Uterus (tissue), 4 donors: Measurements from ENCODE around the gene CELF4. TPM values are rescaled to one million over a fixed set of nuclear protein-coding genes. Genes with fewer than 3 reads are reported as not detected.

ENCODE experiments used
- DNase-seq, 2 donors: peaks; one replicate each; pipeline ENCODE4 v3.0.0-alpha.2; 2019 to 2020
- H3K27ac ChIP-seq, 2 donors: fragments of 200-600 bp; sonication (generic); 1 replicate in 1 of 2; 2 replicates in 1 of 2; pipeline ENCODE4 v1.5.1; 2016 to 2018
- H3K27me3 ChIP-seq, 2 donors: fragments of 200-600 bp; sonication (generic); one replicate each; pipeline ENCODE4 v1.5.1; 2018 to 2019; ENCODE audit warnings: control low read depth in 1 of 2
- H3K36me3 ChIP-seq, 2 donors: fragments of 200-600 bp; sonication (generic); one replicate each; pipeline ENCODE4 v1.5.1; 2019; ENCODE audit warnings: control low read depth in 1 of 2
- H3K4me1 ChIP-seq, 2 donors: fragments of 200-600 bp; sonication (generic); one replicate each; pipeline ENCODE4 v1.5.1; 2018 to 2019; ENCODE audit warnings: control low read depth in 1 of 2
- H3K4me3 ChIP-seq, 2 donors: fragments of 200-600 bp; sonication (generic); 1 replicate in 1 of 2; 2 replicates in 1 of 2; pipeline ENCODE4 v1.5.1; 2018 to 2019; ENCODE audit warnings: mild to moderate bottlenecking in 1 of 2
- H3K9me3 ChIP-seq, 2 donors: fragments of 200-600 bp; sonication (generic); one replicate each; pipeline ENCODE4 v1.5.1; 2019; ENCODE audit warnings: control low read depth in 1 of 2
- CTCF ChIP-seq, 4 experiments: fragments of 200-600 bp in 2 of 4; fragments of 450-650 bp in 2 of 4; sonication (generic) in 2 of 4; IDR thresholded peaks; one replicate each; pipeline ENCODE4 v1.5.1; 2016 to 2019; ENCODE audit warnings: antibody characterized with exemption in 4 of 4, mild to moderate bottlenecking in 2 of 4, moderate library complexity in 1 of 4
- POLR2A ChIP-seq, 2 donors: fragments of 450-650 bp; IDR thresholded peaks; one replicate each; pipeline ENCODE4 v1.6.1; 2016; ENCODE audit warnings: antibody characterized with exemption in 2 of 2, mild to moderate bottlenecking in 1 of 2, moderate library complexity in 1 of 2
- intact Hi-C: fragments of 100-400 bp; cut with DNase I; formaldehyde crosslinking; loops from one replicate; pipeline ENCODE4 v1.15.1; 2023; ENCODE audit warnings: low total_unique reads
- total RNA-seq, 4 donors: library from RNA; depleted of rRNA in 3 of 4; stranded (reverse); fragments of >200 nt in 3 of 4; gene quantifications; one replicate each; pipeline versions ENCODE4 v1.1.0 to v1.2.4, GENCODE V29; 2014 to 2023
- donor health status: DM: yes; HTN: yes; CAD: no.

Gene CELF4
- total RNA-seq, 4 donors from 2014 or later: 0.18 to 1.7 TPM; not detected in 2

GRCh38 chr18:37552286-37552685 is 13.3 kb downstream of the CELF4 start:
- H3K27ac ChIP-seq: no peak overlapping the region
- no peaks in the 10 kb centered on the region for H3K27me3 ChIP-seq
- H3K9me3 ChIP-seq: no peaks in the 10 kb centered on the region
- H3K4me1 ChIP-seq: no peaks in the 10 kb centered on the region
- H3K36me3 ChIP-seq: no peaks in the 10 kb centered on the region
- no peak for DNase-seq
- intact Hi-C loops: no loop called here
- H3K4me3 ChIP-seq: no peak overlapping the region
- no peak for TF ChIP-seq CTCF (IDR thresholded peaks at IDR 0.05)
- TF ChIP-seq POLR2A (IDR thresholded peaks at IDR 0.05): no peak

GRCh38 chr18:37551846-37552245 is 13.8 kb downstream of the CELF4 start:
- Histone ChIP-seq H3K27ac (no peak overlapping the region), H3K36me3 (no peaks in the 10 kb centered on the region), H3K4me1 (no peaks in the 10 kb centered on the region), H3K27me3 (no peaks in the 10 kb centered on the region), H3K9me3 (no peaks in the 10 kb centered on the region), H3K4me3 (no peak overlapping the region)
- intact Hi-C loops: no loop called here
- DNase-seq: no peak
- TF ChIP-seq POLR2A (IDR thresholded peaks at IDR 0.05): no peak
- no peak for TF ChIP-seq CTCF (IDR thresholded peaks at IDR 0.05)

GRCh38 chr18:37551249-37551648 is 14.3 kb downstream of the CELF4 start:
- intact Hi-C loops: no loop called here
- Histone ChIP-seq H3K36me3 (no peaks in the 10 kb centered on the region), H3K27ac (no peak overlapping the region), H3K4me3 (no peak overlapping the region), H3K4me1 (no peaks in the 10 kb centered on the region), H3K27me3 (no peaks in the 10 kb centered on the region), H3K9me3 (no peaks in the 10 kb centered on the region)
- TF ChIP-seq POLR2A (IDR thresholded peaks at IDR 0.05) (no peak), CTCF (IDR thresholded peaks at IDR 0.05) (no peak)
- no peak for DNase-seq

- DNase-seq: no peak
- Histone ChIP-seq H3K4me3 (no peak overlapping the region), H3K27ac (no peak overlapping the region), H3K27me3 (no peaks in the 10 kb centered on the region), H3K9me3 (no peaks in the 10 kb centered on the region), H3K4me1 (no peaks in the 10 kb centered on the region), H3K36me3 (no peaks in the 10 kb centered on the region)
- TF ChIP-seq POLR2A (IDR thresholded peaks at IDR 0.05) (no peak), CTCF (IDR thresholded peaks at IDR 0.05) (no peak)
- intact Hi-C loops: no loop called here
These were observed 15.3 kb downstream of the CELF4 start for GRCh38 chr18:37550118-37550875.

GRCh38 chr18:37548679-37549289 is 16.8 kb downstream of the CELF4 start:
- TF ChIP-seq POLR2A (IDR thresholded peaks at IDR 0.05) (no peak), CTCF (IDR thresholded peaks at IDR 0.05) (no peak)
- H3K27me3 ChIP-seq: no peaks in the 10 kb centered on the region

More at GRCh38 chr18:37548679-37549289, 16.8 kb downstream of the CELF4 start:
- no peak overlapping the region for H3K4me3 ChIP-seq
- H3K9me3 ChIP-seq: no peaks in the 10 kb centered on the region
- intact Hi-C loops: loop anchor here (10.0 kb wide), 1 partner anchor 164 kb away; no protein-coding TSS in a partner anchor
- no peaks in the 10 kb centered on the region for H3K36me3 ChIP-seq
- no peak overlapping the region for H3K27ac ChIP-seq
- H3K4me1 ChIP-seq: no peaks in the 10 kb centered on the region
- DNase-seq: no peak
